Stomach (tissue), 9 donors: Measurements from ENCODE around the gene GPC2. TPM values are rescaled to one million over a fixed set of nuclear protein-coding genes. Genes with fewer than 3 reads are reported as not detected.

ENCODE experiments used
- DNase-seq, 2 donors: peaks; one replicate each; pipeline versions ENCODE4 v3.0.0 to v3.0.0-alpha.2; 2013 to 2019
- H3K27ac ChIP-seq, 5 donors: fragments of 200-600 bp in 4 of 5; sonication (generic) in 4 of 5; one replicate each; pipeline ENCODE4 v1.5.1; 2013 to 2019; ENCODE audit warnings: mild to moderate bottlenecking in 1 of 5, moderate library complexity in 1 of 5
- H3K27me3 ChIP-seq, 3 donors: fragments of 200-600 bp; sonication (generic); one replicate each; pipeline ENCODE4 v1.5.1; 2017 to 2019; ENCODE audit warnings: mixed run types in 1 of 3
- H3K36me3 ChIP-seq, 4 donors: fragments of 200-600 bp; sonication (generic); 1 replicate in 3 of 4; 2 replicates in 1 of 4; pipeline ENCODE4 v1.5.1; 2016 to 2019
- H3K4me1 ChIP-seq, 4 donors: fragments of 200-600 bp; sonication (generic); one replicate each; pipeline ENCODE4 v1.5.1; 2016 to 2019
- H3K4me3 ChIP-seq, 4 donors: fragments of 200-600 bp; sonication (generic) in 3 of 4; one replicate each; pipeline ENCODE4 v1.5.1; 2016 to 2019; ENCODE audit warnings: mild to moderate bottlenecking in 1 of 4
- H3K9me3 ChIP-seq, 4 donors: fragments of 200-600 bp; sonication (generic); one replicate each; pipeline ENCODE4 v1.5.1; 2016 to 2019
- CTCF ChIP-seq, 7 experiments: fragments of 450-650 bp in 4 of 7; fragments of 200-600 bp in 3 of 7; sonication (generic) in 3 of 7; IDR thresholded peaks; one replicate each; pipeline ENCODE4 v1.5.1; 2016 to 2019; ENCODE audit warnings: antibody characterized with exemption in 7 of 7, control low read depth in 2 of 7, mild to moderate bottlenecking in 1 of 7
- EP300 ChIP-seq: sonication (generic); formaldehyde crosslinking; IDR thresholded peaks from one replicate; pipeline ENCODE4 v1.6.1; 2017; ENCODE audit warnings: antibody characterized with exemption
- POLR2A ChIP-seq, 4 donors: fragments of 450-650 bp; IDR thresholded peaks; one replicate each; pipeline ENCODE4 v1.6.1; 2016; ENCODE audit warnings: antibody characterized with exemption in 4 of 4, control low read depth in 2 of 4, mild to moderate bottlenecking in 1 of 4, moderate library complexity in 1 of 4
- POLR2AphosphoS5 ChIP-seq, 3 donors: sonication (generic); formaldehyde crosslinking; IDR thresholded peaks; one replicate each; pipeline ENCODE4 v1.6.1; 2016; ENCODE audit warnings: antibody characterized with exemption in 3 of 3
- WGBS, 5 donors: extraction: QIAGEN DNeasy Blood & Tissue Kit in 3 of 5; methylation state at CpG; one replicate each; pipeline versions ENCODE4 v1.1.5 to v1.1.7; 2013 to 2018; 5-methylcytosine and 5-hydroxymethylcytosine counted together
- intact Hi-C: fragments of 100-400 bp; cut with DNase I; formaldehyde crosslinking; loops from one replicate; pipeline ENCODE4 v1.15.1; 2023; ENCODE audit warnings: low total_unique reads
- polyA plus RNA-seq, 3 donors: library from polyadenylated mRNA; stranded (reverse); fragments of 200-250 nt; gene quantifications; one replicate each; pipeline ENCODE4 v1.2.3, GENCODE V29; 2013
- total RNA-seq, 5 donors: library from RNA; depleted of rRNA; stranded (reverse); fragments of >200 nt; gene quantifications; one replicate each; pipeline versions ENCODE4 v1.1.0 to v1.2.3, GENCODE V29; 2014 to 2016
- donor health status: healthy with polysubstance abuse.
- donor health status: Bipolar disorder and iron deficiency.
- donor health status: healthy.

GPC2 gene
- total and polyA plus RNA-seq, 8 donors: 0.12 to 4.9 (median 1.0) TPM; not detected in 2

GRCh38 chr7:100128637-100128963, 48.6 kb downstream of the GPC2 start:
- peaks cover 35 to 60% (median 50%) of the 10 kb centered on the region in 4 donors for H3K4me1 ChIP-seq
- H3K27ac ChIP-seq: peak overlapping the region in 1 of 5 donors; percentile 99
- DNase-seq: no peak
- 46 to 63% (median 48%) methylated on average over 1 of the region's 1 CpG for WGBS, 5 donors
- no peaks in the 10 kb centered on the region for H3K27me3 ChIP-seq
- TF ChIP-seq CTCF (IDR thresholded peaks at IDR 0.05): no peak
- no peak for TF ChIP-seq EP300
- TF ChIP-seq POLR2AphosphoS5 (IDR thresholded peaks at IDR 0.05): no peak
- TF ChIP-seq POLR2A (IDR thresholded peaks at IDR 0.05): no peak
- no peaks in the 10 kb centered on the region for H3K9me3 ChIP-seq
- intact Hi-C loops: no loop called here
- peaks cover 0 to 10% (median 0%) of the 10 kb centered on the region in 4 donors for H3K36me3 ChIP-seq
- no peak overlapping the region for H3K4me3 ChIP-seq

GRCh38 chr7:100127866-100128636, 49.1 kb downstream of the GPC2 start:
- TF ChIP-seq POLR2A (IDR thresholded peaks at IDR 0.05) (no peak), CTCF (IDR thresholded peaks at IDR 0.05) (no peak), POLR2AphosphoS5 (IDR thresholded peaks at IDR 0.05) (no peak), EP300 (no peak)
- Histone ChIP-seq H3K36me3 (peaks cover 0 to 16% (median 0%) of the 10 kb centered on the region in 4 donors), H3K4me3 (peak overlapping the region; percentile 79 to 94 (median 91)), H3K4me1 (peaks cover 35 to 60% (median 50%) of the 10 kb centered on the region in 4 donors), H3K27me3 (no peaks in the 10 kb centered on the region), H3K9me3 (no peaks in the 10 kb centered on the region), H3K27ac (peak overlapping the region; percentile 97 to 99 (median 99))
- WGBS, 5 donors: 2 to 14% (median 3%) methylated on average over 3 to 37 of the region's 37 CpGs
- DNase-seq: peak in 1 of 2 donors; percentile 64
- intact Hi-C loops: no loop called here

GRCh38 chr7:100126931-100127865, 50.0 kb downstream of the GPC2 start, which contains the start of gene MBLAC1:
MBLAC1 (plus strand) TSS chr7:100126967; CDS start chr7:100127396, 429 bp downstream.
- Histone ChIP-seq H3K4me1 (peaks cover 41 to 59% (median 49%) of the 10 kb centered on the region in 4 donors), H3K9me3 (no peaks in the 10 kb centered on the region), H3K27me3 (no peaks in the 10 kb centered on the region), H3K4me3 (peak within 1 kb of the TSS; percentile 79 to 94 (median 91)), H3K27ac (peak within 1 kb of the TSS; percentile 97 to 99 (median 99)), H3K36me3 (peaks cover 0 to 16% (median 0%) of the 10 kb centered on the region in 4 donors)
- TF ChIP-seq EP300 (no peak), POLR2A (IDR thresholded peaks at IDR 0.05) (no peak), POLR2AphosphoS5 (IDR thresholded peaks at IDR 0.05) (peak in 2 of 3 donors; percentile 78 to 83), CTCF (IDR thresholded peaks at IDR 0.05) (peak in 1 of 7 experiments; percentile 6)
- DNase-seq: peak; percentile 90 to 97
- WGBS, 5 donors: 0 to 1% (median 0%) methylated on average over 39 to 85 of the region's 85 CpGs
- intact Hi-C loops: no loop called here
